ENCODE measurements around the gene GPR137.

GRCh38 chr11:64291262-64291751 lies 5.7 kb downstream of the GPR137 start, which contains the start of gene KCNK4:
- no peak for TF ChIP-seq POLR2AphosphoS5 (IDR thresholded peaks at IDR 0.05)
- no peak for TF ChIP-seq POLR2A (IDR thresholded peaks at IDR 0.05)

Measured in stomach (tissue), 4 donors.